Neural progenitor cell (in vitro differentiated cells): ENCODE results near the gene JOSD2. TPM values are rescaled to one million over a fixed set of nuclear protein-coding genes. Genes with fewer than 3 reads are reported as not detected.

Source experiments
- DNase-seq: peaks from one replicate; pipeline ENCODE4 v3.0.0-alpha.2; 2016; ENCODE audit warnings: low spot score
- H2AFZ ChIP-seq: fragments of 200-600 bp; sonication (generic); replicated peaks from 2 replicates; pipeline ENCODE4 v1.6.1; 2016; ENCODE audit warnings: antibody characterized with exemption
- H3F3A ChIP-seq: fragments of 200-600 bp; sonication (generic); 2 replicates; pipeline ENCODE4 v1.6.1; 2016; ENCODE audit warnings: antibody characterized with exemption, low read depth
- H3K27ac ChIP-seq: fragments of 200-600 bp; sonication (generic); 2 replicates; pipeline ENCODE4 v1.5.1; 2016; ENCODE audit warnings: mild to moderate bottlenecking
- H3K27me3 ChIP-seq: fragments of 200-600 bp; sonication (generic); 2 replicates; pipeline ENCODE4 v1.6.1; 2016; ENCODE audit warnings: mild to moderate bottlenecking, moderate library complexity
- H3K36me3 ChIP-seq: fragments of 200-600 bp; sonication (generic); 2 replicates; pipeline ENCODE4 v1.5.1; 2016
- H3K4me1 ChIP-seq: fragments of 200-600 bp; sonication (generic); 2 replicates; pipeline ENCODE4 v1.6.1; 2016; ENCODE audit warnings: mixed run types
- H3K4me2 ChIP-seq: fragments of 200-600 bp; sonication (generic); 2 replicates; pipeline ENCODE4 v1.6.1; 2016
- H3K4me3 ChIP-seq: fragments of 200-600 bp; sonication (generic); 2 replicates; pipeline ENCODE4 v1.5.1; 2016
- H3K79me2 ChIP-seq: fragments of 200-600 bp; sonication (generic); 2 replicates; pipeline ENCODE4 v1.6.1; 2016; ENCODE audit warnings: low read depth
- H3K9ac ChIP-seq: fragments of 200-600 bp; sonication (generic); 2 replicates; pipeline ENCODE4 v1.6.1; 2016
- H3K9me3 ChIP-seq: fragments of 200-600 bp; sonication (generic); 2 replicates; pipeline ENCODE4 v1.5.1; 2016; ENCODE audit warnings: low read depth
- H4K20me1 ChIP-seq: fragments of 200-600 bp; sonication (generic); 2 replicates; pipeline ENCODE4 v1.6.1; 2016; ENCODE audit warnings: low read depth
- H3K27ac Mint-ChIP-seq: 3 replicates; pipeline ENCODE4 v1.8.0; 2021; ENCODE audit warnings: mixed read lengths
- H3K27me3 Mint-ChIP-seq: 2 replicates; pipeline ENCODE4 v1.8.0; 2022; ENCODE audit warnings: low read depth, mild to moderate bottlenecking, inconsistent platforms, moderate library complexity, mixed read lengths; ENCODE audit not compliant: insufficient read depth
- H3K36me3 Mint-ChIP-seq: 3 replicates; pipeline ENCODE4 v1.8.0; 2021; ENCODE audit warnings: mixed read lengths
- H3K4me1 Mint-ChIP-seq: 3 replicates; pipeline ENCODE4 v1.8.0; 2021; ENCODE audit warnings: mixed read lengths
- H3K4me3 Mint-ChIP-seq: 3 replicates; pipeline ENCODE4 v1.8.0; 2021; ENCODE audit warnings: mild to moderate bottlenecking, moderate library complexity, mixed read lengths
- H3K9me3 Mint-ChIP-seq: 3 replicates; pipeline ENCODE4 v1.8.0; 2020; ENCODE audit warnings: mixed read lengths
- EZH2 ChIP-seq: fragments of 200-600 bp; sonication (generic); IDR thresholded peaks from 2 replicates; pipeline ENCODE4 v1.6.1; 2017; ENCODE audit warnings: antibody characterized with exemption, mild to moderate bottlenecking, moderate library complexity
- EZH2phosphoT487 ChIP-seq: fragments of 200-600 bp; sonication (generic); IDR thresholded peaks from 2 replicates; pipeline ENCODE4 v1.6.1; 2017; ENCODE audit warnings: antibody characterized with exemption
- total RNA-seq: library from RNA; depleted of rRNA; stranded (reverse); fragments of >200 nt; gene quantifications from 2 replicates; pipeline ENCODE4 v1.2.3, GENCODE V29; 2015; ENCODE audit warnings: low replicate concordance
- TF ChIP-seq, protein P1 (sequence below): fragments of 200-600 bp; sonication (generic); IDR thresholded peaks from 2 replicates; pipeline ENCODE4 v1.5.1; 2017; ENCODE audit warnings: antibody characterized with exemption, mild to moderate bottlenecking

JOSD2 gene
- total RNA-seq, 1 donor from 2014 or later, result 1.7 TPM

DNA sequence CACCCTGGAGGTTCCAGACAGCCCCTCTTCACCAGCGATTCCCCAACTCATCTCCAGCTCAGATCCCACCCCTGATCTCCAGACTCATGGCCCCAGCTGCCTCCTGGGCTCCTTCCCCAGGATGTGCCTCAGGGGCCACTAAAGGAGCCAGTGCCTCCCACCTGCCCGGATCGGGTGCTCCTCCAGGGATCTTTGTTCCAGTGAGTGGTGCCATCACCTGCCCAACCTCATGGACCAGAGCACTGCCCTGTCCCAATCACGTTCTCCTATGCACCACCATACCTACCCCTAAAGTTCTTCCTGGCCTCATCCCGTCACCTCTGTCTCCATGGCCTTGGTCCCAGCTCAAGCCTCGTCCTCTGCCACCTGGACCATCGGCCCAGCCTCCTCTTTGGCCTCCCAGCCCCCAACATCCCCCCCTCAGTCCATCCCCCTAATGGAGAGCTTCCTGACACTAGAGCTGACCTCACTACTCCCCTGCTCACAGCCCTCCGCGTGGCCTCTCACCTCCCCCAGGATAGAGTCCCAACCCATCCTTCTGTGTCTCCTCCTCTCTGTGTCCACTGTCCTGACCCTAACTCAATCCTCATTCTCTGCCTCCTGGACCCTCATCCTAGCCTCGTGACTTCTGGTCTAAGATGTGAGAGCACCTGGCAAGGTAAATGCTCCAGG is 25.6 kb downstream of the JOSD2 start:
- peaks cover 24% of the 10 kb centered on the region for H3K36me3 Mint-ChIP-seq
- no peak overlapping the region for H3K27ac Mint-ChIP-seq
- no peaks in the 10 kb centered on the region for H3K79me2 ChIP-seq
- no peak overlapping the region for H3K27ac ChIP-seq
- no peak overlapping the region for H3K9ac ChIP-seq
- peaks cover 9% of the 10 kb centered on the region for H3K9me3 ChIP-seq
- H3K4me1 ChIP-seq, result no peaks in the 10 kb centered on the region
- H3K4me3 Mint-ChIP-seq, result no peak overlapping the region
- H3F3A ChIP-seq, result peaks cover 11% of the 10 kb centered on the region
- TF ChIP-seq EZH2, result no peak
- TF ChIP-seq, protein P1, sequence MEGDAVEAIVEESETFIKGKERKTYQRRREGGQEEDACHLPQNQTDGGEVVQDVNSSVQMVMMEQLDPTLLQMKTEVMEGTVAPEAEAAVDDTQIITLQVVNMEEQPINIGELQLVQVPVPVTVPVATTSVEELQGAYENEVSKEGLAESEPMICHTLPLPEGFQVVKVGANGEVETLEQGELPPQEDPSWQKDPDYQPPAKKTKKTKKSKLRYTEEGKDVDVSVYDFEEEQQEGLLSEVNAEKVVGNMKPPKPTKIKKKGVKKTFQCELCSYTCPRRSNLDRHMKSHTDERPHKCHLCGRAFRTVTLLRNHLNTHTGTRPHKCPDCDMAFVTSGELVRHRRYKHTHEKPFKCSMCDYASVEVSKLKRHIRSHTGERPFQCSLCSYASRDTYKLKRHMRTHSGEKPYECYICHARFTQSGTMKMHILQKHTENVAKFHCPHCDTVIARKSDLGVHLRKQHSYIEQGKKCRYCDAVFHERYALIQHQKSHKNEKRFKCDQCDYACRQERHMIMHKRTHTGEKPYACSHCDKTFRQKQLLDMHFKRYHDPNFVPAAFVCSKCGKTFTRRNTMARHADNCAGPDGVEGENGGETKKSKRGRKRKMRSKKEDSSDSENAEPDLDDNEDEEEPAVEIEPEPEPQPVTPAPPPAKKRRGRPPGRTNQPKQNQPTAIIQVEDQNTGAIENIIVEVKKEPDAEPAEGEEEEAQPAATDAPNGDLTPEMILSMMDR, result no peak
- no peak for TF ChIP-seq EZH2phosphoT487
- no peak overlapping the region for H2AFZ ChIP-seq
- peaks cover 19% of the 10 kb centered on the region for H3K4me1 Mint-ChIP-seq
- H3K9me3 Mint-ChIP-seq, result peaks cover 17% of the 10 kb centered on the region
- no peak for DNase-seq
- peaks cover 41% of the 10 kb centered on the region for H3K27me3 ChIP-seq
- no peaks in the 10 kb centered on the region for H3K36me3 ChIP-seq
- no peak overlapping the region for H3K4me3 ChIP-seq
- H3K4me2 ChIP-seq, result no peak overlapping the region
- peaks cover 8% of the 10 kb centered on the region for H3K27me3 Mint-ChIP-seq
- H4K20me1 ChIP-seq, result no peaks in the 10 kb centered on the region

GRCh38 chr19:50482916-50483315 is 28.1 kb downstream of the JOSD2 start:
- Mint-ChIP-seq H3K27ac (no peak overlapping the region), H3K27me3 (no peaks in the 10 kb centered on the region), H3K4me1 (peaks cover 7% of the 10 kb centered on the region), H3K9me3 (peaks cover 23% of the 10 kb centered on the region), H3K4me3 (no peak overlapping the region), H3K36me3 (peaks cover 29% of the 10 kb centered on the region)
- Histone ChIP-seq H2AFZ (no peak overlapping the region), H3K9me3 (peaks cover 9% of the 10 kb centered on the region), H3K4me1 (no peaks in the 10 kb centered on the region), H3K4me3 (no peak overlapping the region), H3K79me2 (peaks cover 21% of the 10 kb centered on the region), H4K20me1 (peaks cover 4% of the 10 kb centered on the region), H3K4me2 (no peak overlapping the region), H3K36me3 (no peaks in the 10 kb centered on the region), H3K27ac (no peak overlapping the region), H3K9ac (no peak overlapping the region), H3F3A (peaks cover 11% of the 10 kb centered on the region), H3K27me3 (peaks cover 17% of the 10 kb centered on the region)
- no peak for DNase-seq
- TF ChIP-seq, protein P1, result no peak

- peaks cover 34% of the 10 kb centered on the region for H3K36me3 Mint-ChIP-seq
Observed at GRCh38 chr19:50482271-50482855, 28.6 kb downstream of the JOSD2 start.

More at GRCh38 chr19:50482271-50482855, 28.6 kb downstream of the JOSD2 start:
- no peak overlapping the region for H3K27ac ChIP-seq
- peaks cover 10% of the 10 kb centered on the region for H4K20me1 ChIP-seq
- no peak overlapping the region for H3K27ac Mint-ChIP-seq
- no peak overlapping the region for H3K4me2 ChIP-seq
- no peaks in the 10 kb centered on the region for H3K27me3 Mint-ChIP-seq
- peaks cover 26% of the 10 kb centered on the region for H3K79me2 ChIP-seq
- no peak for DNase-seq
- H3K36me3 ChIP-seq, result no peaks in the 10 kb centered on the region
- peaks cover 9% of the 10 kb centered on the region for H3K9me3 ChIP-seq
- H3K4me3 Mint-ChIP-seq, result no peak overlapping the region
- H3K4me3 ChIP-seq, result no peak overlapping the region
- TF ChIP-seq, protein P1, result no peak
- TF ChIP-seq EZH2phosphoT487, result no peak
- TF ChIP-seq EZH2, result no peak
- no peak overlapping the region for H2AFZ ChIP-seq
- peaks cover 11% of the 10 kb centered on the region for H3K27me3 ChIP-seq
- peaks cover 11% of the 10 kb centered on the region for H3F3A ChIP-seq
- peaks cover 10% of the 10 kb centered on the region for H3K4me1 Mint-ChIP-seq
- no peak overlapping the region for H3K9ac ChIP-seq
- H3K9me3 Mint-ChIP-seq, result peaks cover 29% of the 10 kb centered on the region
- peaks cover under 1% of the 10 kb centered on the region for H3K4me1 ChIP-seq
